ENCODE measurements around the gene C1orf105. TPM values are rescaled to one million over a fixed set of nuclear protein-coding genes. Genes with fewer than 3 reads are reported as not detected.
"Not testable (repeated sequence)": the region's sequence is repeated elsewhere in the genome, so short reads cannot be mapped to it uniquely, and the experiment has no call there.

C1orf105 gene
- total and polyA plus RNA-seq, 8 donors, result 0.37 TPM; not detected in 7

- H3K4me1 ChIP-seq, result peaks cover 0 to 13% (median 8%) of the 10 kb centered on the region in 4 donors
- no peak for DNase-seq
- no peaks in the 10 kb centered on the region for H3K9me3 ChIP-seq
- TF ChIP-seq POLR2A (IDR thresholded peaks at IDR 0.05) (no peak), EP300 (IDR thresholded peaks at IDR 0.05) (no peak), POLR2AphosphoS5 (IDR thresholded peaks at IDR 0.05) (no peak), CTCF (IDR thresholded peaks at IDR 0.05) (no peak)
- no peak overlapping the region for H3K4me3 ChIP-seq
- 67 to 90% (median 83%) methylated on average over 1 of the region's 1 CpG for WGBS, 5 donors
- intact Hi-C loops (cut with DNase I; ENCODE audit: low total_unique reads), result no loop called here
- H3K27ac ChIP-seq, result no peak overlapping the region
- no peaks in the 10 kb centered on the region for H3K36me3 ChIP-seq
- H3K27me3 ChIP-seq, result no peaks in the 10 kb centered on the region
Measured at GRCh38 chr1:172492421-172492820, 71.9 kb downstream of the C1orf105 start.

GRCh38 chr1:172494166-172494565, 73.7 kb downstream of the C1orf105 start:
- intact Hi-C loops (cut with DNase I; ENCODE audit: low total_unique reads), result no loop called here
- Histone ChIP-seq H3K4me3 (no peak overlapping the region), H3K4me1 (peaks cover 0 to 15% (median 10%) of the 10 kb centered on the region in 4 donors), H3K27me3 (no peaks in the 10 kb centered on the region), H3K36me3 (no peaks in the 10 kb centered on the region), H3K9me3 (no peaks in the 10 kb centered on the region), H3K27ac (no peak overlapping the region)
- TF ChIP-seq POLR2AphosphoS5 (IDR thresholded peaks at IDR 0.05), result no peak
- TF ChIP-seq POLR2A (IDR thresholded peaks at IDR 0.05), result no peak
- TF ChIP-seq CTCF (IDR thresholded peaks at IDR 0.05), result no peak
- TF ChIP-seq EP300 (IDR thresholded peaks at IDR 0.05), result no peak
- 93 to 98% (median 95%) methylated on average over 2 of the region's 2 CpGs for whole genome bisulfite sequencing, 5 donors
- DNase-seq, result no peak

- intact Hi-C loops (cut with DNase I; ENCODE audit: low total_unique reads); H3K36me3 ChIP-seq; H3K27me3 ChIP-seq; DNase-seq; H3K4me3 ChIP-seq; H3K27ac ChIP-seq; H3K9me3 ChIP-seq: not testable (repeated sequence)
- WGBS, 5 donors, result 71 to 89% (median 82%) methylated on average over 5 of the region's 5 CpGs
- H3K4me1 ChIP-seq, result peaks cover 0 to 15% (median 10%) of the 10 kb centered on the region in 4 donors
Measured at GRCh38 chr1:172496127-172496526, 75.6 kb downstream of the C1orf105 start.

- intact Hi-C loops (cut with DNase I; ENCODE audit: low total_unique reads), result no loop called here
- no peak overlapping the region for H3K27ac ChIP-seq
- H3K27me3 ChIP-seq, result no peaks in the 10 kb centered on the region
- TF ChIP-seq POLR2A (IDR thresholded peaks at IDR 0.05), result no peak
- no peak for TF ChIP-seq EP300 (IDR thresholded peaks at IDR 0.05)
- no peak for TF ChIP-seq POLR2AphosphoS5 (IDR thresholded peaks at IDR 0.05)
- TF ChIP-seq CTCF (IDR thresholded peaks at IDR 0.05), result no peak
- WGBS, 5 donors, result 44 to 59% (median 58%) methylated on average over 1 of the region's 1 CpG
- H3K4me3 ChIP-seq, result no peak overlapping the region
- no peaks in the 10 kb centered on the region for H3K36me3 ChIP-seq
- no peak for DNase-seq
- H3K4me1 ChIP-seq, result peaks cover 0 to 15% (median 10%) of the 10 kb centered on the region in 4 donors
- no peaks in the 10 kb centered on the region for H3K9me3 ChIP-seq
Measured at GRCh38 chr1:172496678-172497077, 76.2 kb downstream of the C1orf105 start.

GRCh38 chr1:172497230-172497629, 76.7 kb downstream of the C1orf105 start:
- Histone ChIP-seq H3K9me3 (no peaks in the 10 kb centered on the region), H3K4me3 (no peak overlapping the region), H3K27ac (no peak overlapping the region), H3K4me1 (peaks cover 0 to 15% (median 10%) of the 10 kb centered on the region in 4 donors), H3K36me3 (no peaks in the 10 kb centered on the region), H3K27me3 (no peaks in the 10 kb centered on the region)
- DNase-seq, result peak in 1 of 2 donors; percentile 48
- TF ChIP-seq CTCF (IDR thresholded peaks at IDR 0.05) (no peak), POLR2AphosphoS5 (IDR thresholded peaks at IDR 0.05) (no peak)
- intact Hi-C loops (cut with DNase I; ENCODE audit: low total_unique reads), result no loop called here
- 18 to 28% (median 25%) methylated on average over 5 of the region's 5 CpGs for WGBS, 5 donors
